Liver (tissue), 9 donors: ENCODE measurements around the gene OMA1. TPM values are rescaled to one million over a fixed set of nuclear protein-coding genes. Genes with fewer than 3 reads are reported as not detected.

Source experiments
- DNase-seq: peaks from one replicate; pipeline ENCODE4 v3.0.0-alpha.2; 2017; ENCODE audit warnings: low spot score
- H3K27ac ChIP-seq, 2 donors: one replicate each; pipeline ENCODE4 v1.7.0; 2013; ENCODE audit warnings: inconsistent platforms in 2 of 2, low read length in 2 of 2, control low read depth in 1 of 2, low read depth in 1 of 2, mild to moderate bottlenecking in 1 of 2
- H3K27me3 ChIP-seq, 4 donors: one replicate each; pipeline versions ENCODE4 v1.6.1 to v1.7.0; 2013; ENCODE audit warnings: low read length in 3 of 4, inconsistent platforms in 1 of 4, mild to moderate bottlenecking in 1 of 4, moderate library complexity in 1 of 4; ENCODE audit not compliant: control insufficient read depth in 4 of 4, insufficient read depth in 4 of 4
- H3K36me3 ChIP-seq, 4 donors: one replicate each; pipeline versions ENCODE4 v1.6.1 to v1.7.0; 2013; ENCODE audit warnings: low read length in 3 of 4, mild to moderate bottlenecking in 3 of 4, low read depth in 1 of 4, moderate library complexity in 1 of 4; ENCODE audit not compliant: control insufficient read depth in 4 of 4, insufficient read depth in 3 of 4
- H3K4me1 ChIP-seq, 4 donors: one replicate each; pipeline versions ENCODE4 v1.6.1 to v1.7.0; 2013; ENCODE audit warnings: low read length in 3 of 4, mild to moderate bottlenecking in 3 of 4, moderate library complexity in 1 of 4; ENCODE audit not compliant: control insufficient read depth in 4 of 4, insufficient read depth in 4 of 4
- H3K4me3 ChIP-seq, 3 donors: one replicate each; pipeline versions ENCODE4 v1.6.1 to v1.7.0; 2013; ENCODE audit warnings: low read length in 3 of 3, control low read depth in 1 of 3, low read depth in 1 of 3, mild to moderate bottlenecking in 1 of 3
- H3K9ac ChIP-seq, 2 donors: one replicate each; pipeline ENCODE4 v1.7.0; 2013; ENCODE audit warnings: low read length in 2 of 2, mild to moderate bottlenecking in 2 of 2, moderate library complexity in 2 of 2, control low read depth in 1 of 2, low read depth in 1 of 2
- H3K9me3 ChIP-seq, 4 donors: one replicate each; pipeline versions ENCODE4 v1.6.1 to v1.7.0; 2013; ENCODE audit warnings: low read length in 3 of 4; ENCODE audit not compliant: control insufficient read depth in 4 of 4
- CTCF ChIP-seq: fragments of 150-350 bp; IDR thresholded peaks from 2 replicates; pipeline ENCODE4 v1.5.1; 2017; ENCODE audit warnings: improper control_type of control experiment, low read depth, low read length; ENCODE audit not compliant: missing input control
- EGR1 ChIP-seq, 2 donors: IDR thresholded peaks; 2 replicates each; pipeline ENCODE4 v1.6.1; 2016 to 2018; ENCODE audit warnings: antibody characterized with exemption in 2 of 2, low read depth in 2 of 2
- FOXA1 ChIP-seq: IDR thresholded peaks from 2 replicates; pipeline ENCODE4 v1.6.1; 2016; ENCODE audit warnings: antibody characterized with exemption
- FOXA2 ChIP-seq: IDR thresholded peaks from 2 replicates; pipeline ENCODE4 v1.6.1; 2016; ENCODE audit warnings: antibody characterized with exemption
- GABPA ChIP-seq, 2 donors: IDR thresholded peaks in 1 of 2; conservative IDR thresholded peaks in 1 of 2; 2 replicates each; pipeline ENCODE4 v1.6.1; 2016; ENCODE audit warnings: antibody characterized with exemption in 2 of 2, mild to moderate bottlenecking in 1 of 2, moderate library complexity in 1 of 2
- HNF4A ChIP-seq, 2 donors: conservative IDR thresholded peaks; 2 replicates each; pipeline ENCODE4 v1.6.1; 2016; ENCODE audit warnings: antibody characterized with exemption in 2 of 2, mild to moderate bottlenecking in 2 of 2
- JUND ChIP-seq, 2 donors: IDR thresholded peaks; 2 replicates each; pipeline ENCODE4 v1.6.1; 2016; ENCODE audit warnings: antibody characterized with exemption in 2 of 2
- MAX ChIP-seq: IDR thresholded peaks from 2 replicates; pipeline ENCODE4 v1.6.1; 2016; ENCODE audit warnings: antibody characterized with exemption
- RAD21 ChIP-seq, 2 donors: IDR thresholded peaks; 2 replicates each; pipeline ENCODE4 v1.6.1; 2016; ENCODE audit warnings: antibody characterized with exemption in 2 of 2, mild to moderate bottlenecking in 2 of 2
- REST ChIP-seq: IDR thresholded peaks from 2 replicates; pipeline ENCODE4 v1.6.1; 2016; ENCODE audit warnings: antibody characterized with exemption, mild to moderate bottlenecking
- RXRA ChIP-seq, 2 donors: IDR thresholded peaks; 2 replicates each; pipeline ENCODE4 v1.6.1; 2017 to 2018; ENCODE audit warnings: antibody characterized with exemption in 2 of 2, mild to moderate bottlenecking in 1 of 2
- SP1 ChIP-seq: IDR thresholded peaks from 2 replicates; pipeline ENCODE4 v1.6.1; 2018; ENCODE audit warnings: antibody characterized with exemption, mild to moderate bottlenecking
- YY1 ChIP-seq: IDR thresholded peaks from 2 replicates; pipeline ENCODE4 v1.6.1; 2016; ENCODE audit warnings: antibody characterized with exemption, mild to moderate bottlenecking
- WGBS: extraction: QIAGEN DNeasy Blood & Tissue Kit; methylation state at CpG from one replicate; pipeline ENCODE4 v1.1.7; 2013; 5-methylcytosine and 5-hydroxymethylcytosine counted together
- polyA plus RNA-seq, 2 donors: library from polyadenylated mRNA; stranded (reverse) in 1 of 2; unstranded in 1 of 2; fragments of 200-250 nt in 1 of 2; fragments of >200 nt in 1 of 2; fragmentation: Nextera tagmentation in 1 of 2; extraction: Ambion mirVana in 1 of 2; gene quantifications; one replicate each; pipeline versions ENCODE4 v1.2.1 to v1.2.3, GENCODE V29; 2013 to 2015
- total RNA-seq, 2 donors: library from RNA; depleted of rRNA; stranded (reverse); fragments of >200 nt; gene quantifications; one replicate each; pipeline ENCODE4 v1.2.3, GENCODE V29; 2014
- donor health status: healthy.
- donor health status: healthy.
- donor health status: healthy.
- donor health status: healthy.
- donor health status: healthy.

Gene OMA1
- total and polyA plus RNA-seq, 4 donors: 9.1 to 31.0 (median 16.1) TPM

GRCh38 chr1:58466630-58467241 lies 79.8 kb downstream of the OMA1 start:
- H3K36me3 ChIP-seq: peaks cover 0 to 5% (median 2%) of the 10 kb centered on the region in 4 donors
- no peak overlapping the region for H3K9ac ChIP-seq
- no peaks in the 10 kb centered on the region for H3K27me3 ChIP-seq
- no peaks in the 10 kb centered on the region for H3K9me3 ChIP-seq
- no peak overlapping the region for H3K4me3 ChIP-seq
- TF ChIP-seq RXRA (IDR thresholded peaks at IDR 0.05) (no peak), RAD21 (IDR thresholded peaks at IDR 0.05) (no peak), FOXA1 (no peak), HNF4A (conservative IDR thresholded peaks at IDR 0.05) (no peak), GABPA (IDR thresholded peaks at IDR 0.05 in 1 of 2, conservative IDR thresholded peaks at IDR 0.05 in 1 of 2) (no peak)
- WGBS: 90% methylated on average over 6 of the region's 6 CpGs
- H3K4me1 ChIP-seq: no peaks in the 10 kb centered on the region
- no peak for DNase-seq
- H3K27ac ChIP-seq: no peak overlapping the region

GRCh38 chr1:58465825-58466629 lies 80.5 kb downstream of the OMA1 start:
- TF ChIP-seq RAD21 (IDR thresholded peaks at IDR 0.05): no peak
- TF ChIP-seq JUND (IDR thresholded peaks at IDR 0.05): no peak
- TF ChIP-seq FOXA1: no peak
- TF ChIP-seq REST: no peak
- TF ChIP-seq MAX: no peak
- no peak for TF ChIP-seq GABPA (IDR thresholded peaks at IDR 0.05 in 1 of 2, conservative IDR thresholded peaks at IDR 0.05 in 1 of 2)
- TF ChIP-seq YY1: no peak
- no peak for TF ChIP-seq FOXA2
- TF ChIP-seq EGR1 (IDR thresholded peaks at IDR 0.05; ENCODE audit: low read depth in 2 of 2): no peak
- TF ChIP-seq HNF4A (conservative IDR thresholded peaks at IDR 0.05): no peak
- TF ChIP-seq SP1: no peak
- TF ChIP-seq CTCF: no peak
- no peak overlapping the region for H3K4me3 ChIP-seq
- H3K27me3 ChIP-seq: no peaks in the 10 kb centered on the region
- H3K9ac ChIP-seq: no peak overlapping the region
- peaks cover 0 to 5% (median 2%) of the 10 kb centered on the region in 4 donors for H3K36me3 ChIP-seq
- H3K27ac ChIP-seq: no peak overlapping the region
- no peak for DNase-seq
- 76% methylated on average over 13 of the region's 13 CpGs for WGBS
- H3K4me1 ChIP-seq: no peaks in the 10 kb centered on the region
- H3K9me3 ChIP-seq: no peaks in the 10 kb centered on the region
